GM23338 (cell line): ENCODE results near the gene FADD.
A peak's percentile ranks its signal among the peaks of the same experiment; 100 is the strongest.

Experiments
- CREB1 ChIP-seq: fragments of 250-450 bp; sonication (Bioruptor Pico); IDR thresholded peaks from 2 replicates; pipeline ENCODE4 v1.5.0; 2020; ENCODE audit warnings: low read depth, mild to moderate bottlenecking, moderate library complexity
- EZH2 ChIP-seq: fragments of 200-600 bp; sonication (generic); IDR thresholded peaks from one replicate; pipeline ENCODE4 v1.8.0; 2017; ENCODE audit warnings: antibody characterized with exemption, mild to moderate bottlenecking, low read depth; ENCODE audit not compliant: unreplicated experiment
- EZH2phosphoT487 ChIP-seq: fragments of 200-600 bp; sonication (generic); IDR thresholded peaks from one replicate; pipeline ENCODE4 v1.8.1; 2018; ENCODE audit warnings: antibody characterized with exemption; ENCODE audit not compliant: unreplicated experiment
- JUNB ChIP-seq: IDR thresholded peaks from one replicate; pipeline ENCODE4 v1.6.1; 2016; ENCODE audit warnings: antibody characterized with exemption; ENCODE audit not compliant: unreplicated experiment
- NANOG ChIP-seq: IDR thresholded peaks from 2 replicates; pipeline ENCODE4 v1.6.1; 2016; ENCODE audit warnings: antibody characterized with exemption, borderline replicate concordance
- POLR2AphosphoS5 ChIP-seq: IDR thresholded peaks from 2 replicates; pipeline ENCODE4 v1.6.1; 2016; ENCODE audit warnings: antibody characterized with exemption, low read depth
- ZNF114 ChIP-seq: fragments of 250-450 bp; sonication (Bioruptor Pico); IDR thresholded peaks from 2 replicates; pipeline ENCODE4 v1.5.0; 2020; ENCODE audit warnings: mild to moderate bottlenecking, moderate library complexity
- ZNF331 ChIP-seq: fragments of 250-450 bp; sonication (Bioruptor Pico); IDR thresholded peaks from 2 replicates; pipeline ENCODE4 v1.5.0; 2020; ENCODE audit warnings: low read depth, mild to moderate bottlenecking, moderate library complexity
- TF ChIP-seq, protein P1 (sequence below), 2 experiments: fragments of 200-600 bp in 1 of 2; sonication (generic) in 1 of 2; conservative IDR thresholded peaks; 2 replicates each; pipeline versions ENCODE4 v1.5.1 to v1.6.1; 2016 to 2017; ENCODE audit warnings: antibody characterized with exemption in 2 of 2, low read depth in 2 of 2, mild to moderate bottlenecking in 2 of 2, moderate library complexity in 1 of 2
- TF ChIP-seq, protein P2 (sequence below): IDR thresholded peaks from one replicate; pipeline ENCODE4 v1.6.1; 2018; ENCODE audit warnings: antibody characterized with exemption; ENCODE audit not compliant: unreplicated experiment
- TF ChIP-seq, protein P3 (sequence below): fragments of 250-450 bp; sonication (Bioruptor Pico); IDR thresholded peaks from 2 replicates; pipeline ENCODE4 v1.5.0; 2020; ENCODE audit warnings: mild to moderate bottlenecking, moderate library complexity
- TF ChIP-seq, protein P4 (sequence below): IDR thresholded peaks from 2 replicates; pipeline ENCODE4 v1.6.1; 2016; ENCODE audit warnings: antibody characterized with exemption

DNA sequence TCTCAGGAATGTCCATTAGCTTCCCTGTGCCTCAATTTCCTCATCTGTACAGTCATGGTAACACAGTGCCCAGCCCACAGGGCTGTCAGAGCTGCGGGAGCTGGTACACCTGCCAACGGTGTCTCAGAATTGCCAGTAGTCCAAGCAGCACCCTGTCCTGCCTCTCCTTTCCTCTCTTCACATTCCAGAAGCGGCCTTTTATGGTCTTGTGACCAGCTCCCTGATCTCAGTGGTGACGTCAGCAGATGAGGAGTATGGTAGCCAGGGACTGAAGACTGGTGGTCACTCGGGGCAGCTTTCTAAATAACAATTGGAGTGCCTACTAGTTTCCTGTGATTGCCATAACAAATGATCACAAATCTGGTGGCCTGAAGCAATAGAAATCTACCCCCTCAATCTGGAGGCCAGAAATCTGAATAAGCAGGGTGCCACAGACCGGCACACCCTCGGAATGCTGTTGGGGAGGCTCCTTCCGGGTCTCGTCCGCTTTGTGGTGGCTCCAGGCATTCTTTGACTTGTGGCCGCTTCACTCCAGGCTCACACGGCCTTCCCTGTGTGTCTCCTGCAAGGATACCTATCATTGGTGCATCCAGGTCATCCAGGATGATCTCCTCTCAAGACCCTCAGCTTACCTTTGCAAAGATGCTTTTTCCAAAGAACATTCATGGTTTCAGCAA is 2.1 kb downstream of the FADD start:
- TF ChIP-seq, protein P1, sequence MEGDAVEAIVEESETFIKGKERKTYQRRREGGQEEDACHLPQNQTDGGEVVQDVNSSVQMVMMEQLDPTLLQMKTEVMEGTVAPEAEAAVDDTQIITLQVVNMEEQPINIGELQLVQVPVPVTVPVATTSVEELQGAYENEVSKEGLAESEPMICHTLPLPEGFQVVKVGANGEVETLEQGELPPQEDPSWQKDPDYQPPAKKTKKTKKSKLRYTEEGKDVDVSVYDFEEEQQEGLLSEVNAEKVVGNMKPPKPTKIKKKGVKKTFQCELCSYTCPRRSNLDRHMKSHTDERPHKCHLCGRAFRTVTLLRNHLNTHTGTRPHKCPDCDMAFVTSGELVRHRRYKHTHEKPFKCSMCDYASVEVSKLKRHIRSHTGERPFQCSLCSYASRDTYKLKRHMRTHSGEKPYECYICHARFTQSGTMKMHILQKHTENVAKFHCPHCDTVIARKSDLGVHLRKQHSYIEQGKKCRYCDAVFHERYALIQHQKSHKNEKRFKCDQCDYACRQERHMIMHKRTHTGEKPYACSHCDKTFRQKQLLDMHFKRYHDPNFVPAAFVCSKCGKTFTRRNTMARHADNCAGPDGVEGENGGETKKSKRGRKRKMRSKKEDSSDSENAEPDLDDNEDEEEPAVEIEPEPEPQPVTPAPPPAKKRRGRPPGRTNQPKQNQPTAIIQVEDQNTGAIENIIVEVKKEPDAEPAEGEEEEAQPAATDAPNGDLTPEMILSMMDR (conservative IDR thresholded peaks at IDR 0.05; ENCODE audit: low read depth in 2 of 2), result no peak
- TF ChIP-seq ZNF331 (CRISPR knock-in tag), result no peak
- TF ChIP-seq, protein P2, sequence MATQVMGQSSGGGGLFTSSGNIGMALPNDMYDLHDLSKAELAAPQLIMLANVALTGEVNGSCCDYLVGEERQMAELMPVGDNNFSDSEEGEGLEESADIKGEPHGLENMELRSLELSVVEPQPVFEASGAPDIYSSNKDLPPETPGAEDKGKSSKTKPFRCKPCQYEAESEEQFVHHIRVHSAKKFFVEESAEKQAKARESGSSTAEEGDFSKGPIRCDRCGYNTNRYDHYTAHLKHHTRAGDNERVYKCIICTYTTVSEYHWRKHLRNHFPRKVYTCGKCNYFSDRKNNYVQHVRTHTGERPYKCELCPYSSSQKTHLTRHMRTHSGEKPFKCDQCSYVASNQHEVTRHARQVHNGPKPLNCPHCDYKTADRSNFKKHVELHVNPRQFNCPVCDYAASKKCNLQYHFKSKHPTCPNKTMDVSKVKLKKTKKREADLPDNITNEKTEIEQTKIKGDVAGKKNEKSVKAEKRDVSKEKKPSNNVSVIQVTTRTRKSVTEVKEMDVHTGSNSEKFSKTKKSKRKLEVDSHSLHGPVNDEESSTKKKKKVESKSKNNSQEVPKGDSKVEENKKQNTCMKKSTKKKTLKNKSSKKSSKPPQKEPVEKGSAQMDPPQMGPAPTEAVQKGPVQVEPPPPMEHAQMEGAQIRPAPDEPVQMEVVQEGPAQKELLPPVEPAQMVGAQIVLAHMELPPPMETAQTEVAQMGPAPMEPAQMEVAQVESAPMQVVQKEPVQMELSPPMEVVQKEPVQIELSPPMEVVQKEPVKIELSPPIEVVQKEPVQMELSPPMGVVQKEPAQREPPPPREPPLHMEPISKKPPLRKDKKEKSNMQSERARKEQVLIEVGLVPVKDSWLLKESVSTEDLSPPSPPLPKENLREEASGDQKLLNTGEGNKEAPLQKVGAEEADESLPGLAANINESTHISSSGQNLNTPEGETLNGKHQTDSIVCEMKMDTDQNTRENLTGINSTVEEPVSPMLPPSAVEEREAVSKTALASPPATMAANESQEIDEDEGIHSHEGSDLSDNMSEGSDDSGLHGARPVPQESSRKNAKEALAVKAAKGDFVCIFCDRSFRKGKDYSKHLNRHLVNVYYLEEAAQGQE, result no peak
- TF ChIP-seq EZH2, result no peak
- no peak for TF ChIP-seq EZH2phosphoT487
- no peak for TF ChIP-seq ZNF114 (CRISPR knock-in tag)
- TF ChIP-seq POLR2AphosphoS5, result 0 out of 2 replicates have a peak, but pooled peaks have one; percentile 26
- no peak for TF ChIP-seq CREB1 (CRISPR knock-in tag)
- TF ChIP-seq, protein P3, sequence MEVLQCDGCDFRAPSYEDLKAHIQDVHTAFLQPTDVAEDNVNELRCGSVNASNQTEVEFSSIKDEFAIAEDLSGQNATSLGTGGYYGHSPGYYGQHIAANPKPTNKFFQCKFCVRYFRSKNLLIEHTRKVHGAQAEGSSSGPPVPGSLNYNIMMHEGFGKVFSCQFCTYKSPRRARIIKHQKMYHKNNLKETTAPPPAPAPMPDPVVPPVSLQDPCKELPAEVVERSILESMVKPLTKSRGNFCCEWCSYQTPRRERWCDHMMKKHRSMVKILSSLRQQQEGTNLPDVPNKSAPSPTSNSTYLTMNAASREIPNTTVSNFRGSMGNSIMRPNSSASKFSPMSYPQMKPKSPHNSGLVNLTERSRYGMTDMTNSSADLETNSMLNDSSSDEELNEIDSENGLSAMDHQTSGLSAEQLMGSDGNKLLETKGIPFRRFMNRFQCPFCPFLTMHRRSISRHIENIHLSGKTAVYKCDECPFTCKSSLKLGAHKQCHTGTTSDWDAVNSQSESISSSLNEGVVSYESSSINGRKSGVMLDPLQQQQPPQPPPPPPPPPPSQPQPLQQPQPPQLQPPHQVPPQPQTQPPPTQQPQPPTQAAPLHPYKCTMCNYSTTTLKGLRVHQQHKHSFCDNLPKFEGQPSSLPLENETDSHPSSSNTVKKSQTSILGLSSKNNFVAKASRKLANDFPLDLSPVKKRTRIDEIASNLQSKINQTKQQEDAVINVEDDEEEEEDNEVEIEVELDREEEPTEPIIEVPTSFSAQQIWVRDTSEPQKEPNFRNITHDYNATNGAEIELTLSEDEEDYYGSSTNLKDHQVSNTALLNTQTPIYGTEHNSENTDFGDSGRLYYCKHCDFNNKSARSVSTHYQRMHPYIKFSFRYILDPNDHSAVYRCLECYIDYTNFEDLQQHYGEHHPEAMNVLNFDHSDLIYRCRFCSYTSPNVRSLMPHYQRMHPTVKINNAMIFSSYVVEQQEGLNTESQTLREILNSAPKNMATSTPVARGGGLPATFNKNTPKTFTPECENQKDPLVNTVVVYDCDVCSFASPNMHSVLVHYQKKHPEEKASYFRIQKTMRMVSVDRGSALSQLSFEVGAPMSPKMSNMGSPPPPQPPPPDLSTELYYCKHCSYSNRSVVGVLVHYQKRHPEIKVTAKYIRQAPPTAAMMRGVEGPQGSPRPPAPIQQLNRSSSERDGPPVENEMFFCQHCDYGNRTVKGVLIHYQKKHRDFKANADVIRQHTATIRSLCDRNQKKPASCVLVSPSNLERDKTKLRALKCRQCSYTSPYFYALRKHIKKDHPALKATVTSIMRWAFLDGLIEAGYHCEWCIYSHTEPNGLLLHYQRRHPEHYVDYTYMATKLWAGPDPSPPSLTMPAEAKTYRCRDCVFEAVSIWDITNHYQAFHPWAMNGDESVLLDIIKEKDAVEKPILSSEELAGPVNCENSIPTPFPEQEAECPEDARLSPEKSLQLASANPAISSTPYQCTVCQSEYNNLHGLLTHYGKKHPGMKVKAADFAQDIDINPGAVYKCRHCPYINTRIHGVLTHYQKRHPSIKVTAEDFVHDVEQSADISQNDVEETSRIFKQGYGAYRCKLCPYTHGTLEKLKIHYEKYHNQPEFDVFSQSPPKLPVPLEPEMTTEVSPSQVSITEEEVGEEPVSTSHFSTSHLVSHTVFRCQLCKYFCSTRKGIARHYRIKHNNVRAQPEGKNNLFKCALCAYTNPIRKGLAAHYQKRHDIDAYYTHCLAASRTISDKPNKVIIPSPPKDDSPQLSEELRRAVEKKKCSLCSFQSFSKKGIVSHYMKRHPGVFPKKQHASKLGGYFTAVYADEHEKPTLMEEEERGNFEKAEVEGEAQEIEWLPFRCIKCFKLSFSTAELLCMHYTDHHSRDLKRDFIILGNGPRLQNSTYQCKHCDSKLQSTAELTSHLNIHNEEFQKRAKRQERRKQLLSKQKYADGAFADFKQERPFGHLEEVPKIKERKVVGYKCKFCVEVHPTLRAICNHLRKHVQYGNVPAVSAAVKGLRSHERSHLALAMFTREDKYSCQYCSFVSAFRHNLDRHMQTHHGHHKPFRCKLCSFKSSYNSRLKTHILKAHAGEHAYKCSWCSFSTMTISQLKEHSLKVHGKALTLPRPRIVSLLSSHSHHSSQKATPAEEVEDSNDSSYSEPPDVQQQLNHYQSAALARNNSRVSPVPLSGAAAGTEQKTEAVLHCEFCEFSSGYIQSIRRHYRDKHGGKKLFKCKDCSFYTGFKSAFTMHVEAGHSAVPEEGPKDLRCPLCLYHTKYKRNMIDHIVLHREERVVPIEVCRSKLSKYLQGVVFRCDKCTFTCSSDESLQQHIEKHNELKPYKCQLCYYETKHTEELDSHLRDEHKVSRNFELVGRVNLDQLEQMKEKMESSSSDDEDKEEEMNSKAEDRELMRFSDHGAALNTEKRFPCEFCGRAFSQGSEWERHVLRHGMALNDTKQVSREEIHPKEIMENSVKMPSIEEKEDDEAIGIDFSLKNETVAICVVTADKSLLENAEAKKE (CRISPR knock-in tag), result no peak
- TF ChIP-seq JUNB, result no peak
- TF ChIP-seq, protein P4, sequence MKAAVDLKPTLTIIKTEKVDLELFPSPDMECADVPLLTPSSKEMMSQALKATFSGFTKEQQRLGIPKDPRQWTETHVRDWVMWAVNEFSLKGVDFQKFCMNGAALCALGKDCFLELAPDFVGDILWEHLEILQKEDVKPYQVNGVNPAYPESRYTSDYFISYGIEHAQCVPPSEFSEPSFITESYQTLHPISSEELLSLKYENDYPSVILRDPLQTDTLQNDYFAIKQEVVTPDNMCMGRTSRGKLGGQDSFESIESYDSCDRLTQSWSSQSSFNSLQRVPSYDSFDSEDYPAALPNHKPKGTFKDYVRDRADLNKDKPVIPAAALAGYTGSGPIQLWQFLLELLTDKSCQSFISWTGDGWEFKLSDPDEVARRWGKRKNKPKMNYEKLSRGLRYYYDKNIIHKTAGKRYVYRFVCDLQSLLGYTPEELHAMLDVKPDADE, result no peak
- TF ChIP-seq NANOG, result no peak
